ENCODE results near the gene SLC25A48.

Gene SLC25A48, protein sequence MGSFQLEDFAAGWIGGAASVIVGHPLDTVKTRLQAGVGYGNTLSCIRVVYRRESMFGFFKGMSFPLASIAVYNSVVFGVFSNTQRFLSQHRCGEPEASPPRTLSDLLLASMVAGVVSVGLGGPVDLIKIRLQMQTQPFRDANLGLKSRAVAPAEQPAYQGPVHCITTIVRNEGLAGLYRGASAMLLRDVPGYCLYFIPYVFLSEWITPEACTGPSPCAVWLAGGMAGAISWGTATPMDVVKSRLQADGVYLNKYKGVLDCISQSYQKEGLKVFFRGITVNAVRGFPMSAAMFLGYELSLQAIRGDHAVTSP

DNA sequence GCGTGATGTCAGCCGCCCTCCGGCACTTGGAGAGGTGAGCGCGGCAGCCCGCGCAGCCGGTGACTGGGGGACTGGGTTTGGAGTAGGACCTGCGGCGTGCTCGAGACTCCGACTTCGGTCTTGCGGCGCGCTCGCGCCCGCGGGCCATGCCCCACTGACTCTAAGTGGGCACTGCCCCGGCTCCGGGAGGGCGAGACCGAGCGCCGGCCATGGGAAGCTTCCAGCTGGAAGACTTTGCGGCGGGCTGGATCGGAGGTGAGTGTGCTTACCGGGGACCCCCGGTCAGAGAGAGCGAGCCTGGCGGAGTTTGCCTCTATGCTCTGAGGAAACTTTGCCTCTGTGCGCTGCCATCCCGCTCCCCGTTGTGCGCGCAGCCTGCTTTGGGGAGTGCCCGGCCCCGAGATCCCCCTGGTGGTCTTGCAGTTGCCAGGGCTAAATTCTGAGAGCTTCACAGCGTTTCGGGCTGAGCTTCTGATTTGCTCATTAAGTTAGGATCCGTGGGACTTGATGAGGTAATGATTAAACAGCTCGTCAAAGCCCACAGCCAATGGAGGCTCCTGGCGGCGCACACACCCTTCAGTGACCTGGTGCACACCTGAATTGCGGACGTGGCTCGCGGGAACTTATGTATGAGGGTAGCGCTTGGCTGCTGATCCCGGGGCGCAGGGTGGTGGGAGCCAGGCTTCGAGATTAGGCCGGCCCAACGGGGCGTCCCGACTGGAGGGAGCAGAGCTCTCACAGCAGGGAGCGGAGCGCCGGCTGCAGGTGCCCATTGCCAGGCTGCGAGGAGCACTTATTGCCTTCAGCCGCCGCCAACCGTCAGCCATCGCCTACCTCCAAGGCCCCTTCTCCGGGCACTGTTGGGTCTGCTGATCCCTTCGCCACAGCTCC lies at the start of gene SLC25A48:
SLC25A48 (plus strand) TSS at position 25 of the 891 bp plus-strand sequence; CDS start at position 210, 185 bp downstream.
- DNase-seq = no peak

DNA sequence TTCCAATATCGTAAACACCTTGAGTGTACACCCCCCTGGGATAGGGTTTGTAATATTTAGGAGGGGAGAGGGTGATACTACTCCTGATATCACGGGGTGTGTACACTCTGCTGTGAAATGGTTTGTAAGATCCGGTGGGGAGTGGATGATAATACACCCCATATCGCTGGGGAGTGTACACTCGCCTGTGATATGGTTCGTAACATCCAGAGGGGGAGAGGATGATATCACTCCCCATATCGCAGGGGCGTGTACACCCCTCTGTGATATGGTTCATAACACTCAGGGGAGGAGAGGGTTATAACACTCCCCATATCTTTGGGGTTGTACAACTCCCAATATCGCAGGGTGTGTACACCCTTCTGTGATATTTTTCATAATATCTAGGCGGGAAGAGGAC lies 33.8 kb upstream of the SLC25A48 start:
- no peak for DNase-seq

DNA sequence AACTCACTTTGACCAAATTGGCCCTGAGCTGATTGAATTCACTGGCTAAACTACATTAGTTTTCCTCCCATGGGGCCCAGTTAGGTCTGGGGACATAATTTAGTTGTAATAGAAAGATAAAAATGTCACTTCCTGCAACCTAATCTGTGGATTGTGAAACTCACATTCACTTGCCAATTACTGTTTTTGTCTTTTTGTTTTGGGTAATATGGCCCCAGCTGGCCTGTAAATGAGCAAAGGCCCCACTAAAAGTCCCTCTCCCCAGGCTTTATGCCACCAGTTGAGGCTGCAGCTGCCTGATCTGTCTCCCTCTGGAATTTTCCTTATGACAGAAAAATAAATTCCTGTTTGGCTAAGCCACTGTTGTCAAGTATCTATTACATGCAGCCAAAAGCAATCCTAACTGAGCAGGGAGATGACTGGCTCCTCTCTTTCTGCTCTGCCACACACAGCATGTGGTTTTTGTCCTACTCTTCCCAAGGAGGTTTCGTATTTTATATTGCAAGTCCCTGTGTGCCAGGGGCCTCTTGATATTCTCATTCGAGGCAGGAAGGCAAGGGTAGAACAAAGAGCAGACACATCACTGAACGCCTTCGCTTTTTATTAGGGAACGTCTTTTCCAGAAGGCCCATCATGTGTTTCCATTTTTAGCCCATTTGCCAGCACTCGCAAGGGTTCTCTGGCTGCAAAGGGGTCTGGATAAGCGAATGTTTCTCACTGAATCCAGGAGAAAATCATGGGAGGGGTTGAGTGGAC lies 24.1 kb upstream of the SLC25A48 start:
- no peak for DNase-seq

DNA sequence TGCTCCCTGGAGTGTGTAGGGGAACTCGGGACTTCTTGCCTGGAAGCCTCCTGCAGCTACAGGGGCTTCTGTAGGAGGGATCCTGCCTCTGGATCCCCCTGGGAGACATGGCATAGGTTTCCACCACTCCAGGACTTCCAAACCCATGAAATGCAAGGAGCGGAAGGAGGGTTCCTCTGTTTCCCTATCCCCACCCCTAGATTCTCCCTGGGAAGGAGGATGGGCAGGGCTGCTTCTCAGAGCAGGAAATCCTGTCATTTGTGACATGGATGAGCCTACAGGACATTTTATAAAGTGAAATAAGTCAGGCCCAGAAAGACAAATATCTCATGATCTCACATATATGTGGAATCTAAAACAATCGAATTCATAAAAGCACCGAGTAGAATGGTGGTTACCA lies 23.5 kb upstream of the SLC25A48 start:
- DNase-seq = no peak

DNA sequence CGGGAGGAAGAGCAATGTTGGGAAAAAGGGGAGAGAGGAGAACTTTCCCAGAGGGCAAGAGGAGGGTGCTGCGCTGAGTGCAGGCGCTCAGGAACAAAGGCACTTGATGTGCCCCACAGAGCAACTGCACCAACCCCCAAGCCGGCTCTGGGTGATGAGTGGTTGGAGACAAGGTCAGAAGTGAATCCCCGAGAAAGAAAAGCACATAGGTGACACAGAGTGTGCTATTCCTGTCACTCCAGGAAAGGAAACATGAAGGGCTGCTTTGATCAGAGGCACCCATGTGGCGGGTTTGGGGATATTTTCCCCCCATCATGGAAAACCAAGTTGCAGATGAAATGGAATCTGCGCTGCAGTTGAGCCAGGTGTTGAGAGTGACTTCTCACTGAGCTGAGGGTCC lies 20.7 kb upstream of the SLC25A48 start:
- DNase-seq = no peak

DNA sequence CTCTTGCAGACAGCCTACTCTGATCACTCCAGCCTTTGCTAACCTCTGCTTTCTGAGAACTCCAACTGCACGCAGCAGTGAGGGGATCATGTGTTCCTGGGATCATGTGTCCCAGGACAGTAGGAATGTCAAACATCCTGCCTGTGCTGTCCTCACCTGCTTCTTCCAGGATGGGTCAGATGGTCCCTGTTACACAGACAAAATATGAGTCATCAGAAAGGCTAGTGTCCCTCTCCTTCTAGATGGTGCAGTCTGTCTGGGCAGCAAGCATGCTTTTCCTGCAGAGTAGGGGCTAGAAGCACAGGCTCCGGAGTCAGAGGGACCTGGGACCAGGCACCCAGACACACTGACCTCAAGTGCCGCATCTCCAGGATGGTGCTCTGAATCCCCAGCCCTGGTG lies 20.1 kb upstream of the SLC25A48 start:
- DNase-seq = no peak

DNA sequence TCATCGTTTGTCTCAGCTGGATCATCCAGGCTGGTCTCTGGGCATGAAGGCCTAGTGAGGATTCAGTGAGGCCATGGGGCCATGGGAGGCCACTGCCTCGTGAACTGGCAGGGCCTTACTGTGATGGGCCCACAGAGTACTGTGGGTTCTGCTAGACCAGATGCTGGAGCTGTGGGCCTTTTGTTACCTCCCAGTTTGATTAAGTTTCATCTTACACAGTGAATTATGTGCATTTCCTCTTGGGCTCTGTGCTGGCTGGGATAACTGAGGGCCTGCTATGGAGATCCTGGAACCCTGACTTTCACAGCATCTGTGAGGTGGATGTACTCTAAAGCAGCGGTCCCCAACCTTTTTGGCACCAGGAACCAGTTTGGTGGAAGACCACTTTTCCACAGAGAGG lies 19.7 kb upstream of the SLC25A48 start:
- no peak for DNase-seq

DNA sequence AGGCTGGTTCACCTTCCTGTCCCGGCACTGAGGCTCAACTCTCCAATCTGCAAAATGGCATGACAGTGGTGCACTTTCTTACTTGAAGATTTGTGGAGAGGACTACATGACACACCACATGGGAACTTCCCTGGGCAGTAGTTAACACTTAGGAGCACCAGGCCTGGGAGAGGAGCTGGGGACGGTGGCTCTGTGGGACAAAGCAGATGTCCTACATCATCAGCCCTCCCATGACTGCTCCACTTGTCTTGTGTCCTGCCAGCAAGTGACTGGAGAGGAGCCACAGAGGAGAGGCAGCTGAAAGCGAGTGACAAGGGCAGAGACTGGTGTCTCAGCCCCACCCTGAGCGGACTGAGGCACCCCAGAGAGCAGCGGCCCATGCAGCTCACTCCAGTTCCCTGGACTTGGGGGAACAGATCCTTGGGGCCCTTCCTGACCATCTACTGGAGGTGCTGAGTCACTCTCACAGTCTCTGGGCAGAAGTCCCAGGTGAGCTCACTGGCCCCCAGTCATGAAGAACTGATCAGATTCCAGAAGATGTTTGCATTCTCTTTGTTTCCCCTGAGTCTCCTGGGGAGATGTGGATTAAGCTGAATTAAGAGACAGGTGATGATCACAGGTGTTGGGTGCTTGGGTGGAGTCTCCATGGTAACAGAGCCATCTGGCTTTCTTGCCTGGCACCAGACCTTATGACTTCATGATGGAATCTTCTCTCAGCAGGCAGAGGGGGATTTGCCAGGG lies 13.2 kb upstream of the SLC25A48 start:
- DNase-seq = no peak

DNA sequence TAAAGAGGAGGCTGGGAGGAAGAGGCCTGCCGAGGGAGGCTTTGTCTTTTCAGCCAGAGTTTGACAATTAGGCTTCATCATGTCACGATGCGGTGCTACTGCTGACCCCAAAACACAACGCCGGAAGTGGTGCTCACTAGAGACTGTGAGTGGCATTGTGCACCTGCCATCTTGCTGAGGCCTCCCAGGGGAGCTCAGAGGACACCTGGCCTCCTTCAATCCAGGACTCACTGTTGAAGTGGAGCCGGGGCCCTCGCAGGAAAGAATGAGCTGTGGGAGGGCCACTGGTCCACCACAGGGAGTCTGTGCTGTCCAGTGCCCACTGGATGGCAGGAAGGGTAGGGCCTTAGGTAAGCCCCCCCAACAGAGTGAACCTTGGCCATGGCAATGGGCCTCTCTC lies 12.7 kb upstream of the SLC25A48 start:
- no peak for DNase-seq

DNA sequence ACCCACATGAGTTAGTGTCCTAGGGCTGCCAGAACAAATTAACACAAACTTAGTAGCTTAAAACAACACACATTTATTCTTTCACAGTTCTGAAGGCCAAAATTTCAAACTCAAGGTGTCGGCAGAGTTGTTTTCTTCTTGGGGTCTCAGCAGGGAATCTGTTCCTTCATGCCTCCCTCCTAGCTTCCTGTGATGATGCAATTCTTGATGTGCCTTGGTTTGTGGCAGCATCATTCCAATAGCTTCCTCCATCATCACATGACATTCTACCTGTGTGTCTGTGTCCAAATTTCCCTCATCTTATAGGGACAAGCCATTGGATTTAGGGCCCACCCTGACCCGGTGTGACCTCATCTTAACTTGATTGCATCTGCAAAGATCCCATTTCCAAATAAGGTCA lies 12.2 kb upstream of the SLC25A48 start:
- DNase-seq = no peak

DNA sequence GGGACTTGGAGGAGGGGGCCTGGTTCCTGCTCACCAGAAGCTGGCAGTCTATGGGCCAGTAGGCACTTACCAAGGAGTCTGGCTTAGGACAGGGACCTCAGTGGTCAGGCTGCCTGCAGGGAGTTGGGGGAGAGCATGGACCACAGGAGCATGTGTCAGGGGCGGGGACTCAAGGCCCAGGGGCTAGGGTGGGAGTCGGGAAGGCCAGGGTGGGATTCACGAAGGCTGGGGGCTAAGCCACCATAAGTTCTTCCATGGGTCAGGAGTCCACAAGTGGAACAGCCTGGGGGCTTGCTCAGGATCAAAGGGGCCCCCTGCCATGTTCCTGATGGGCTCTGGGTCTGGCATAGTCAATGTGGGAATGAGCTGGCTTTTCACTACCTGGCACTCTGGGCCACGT lies 11.5 kb upstream of the SLC25A48 start:
- DNase-seq = no peak

DNA sequence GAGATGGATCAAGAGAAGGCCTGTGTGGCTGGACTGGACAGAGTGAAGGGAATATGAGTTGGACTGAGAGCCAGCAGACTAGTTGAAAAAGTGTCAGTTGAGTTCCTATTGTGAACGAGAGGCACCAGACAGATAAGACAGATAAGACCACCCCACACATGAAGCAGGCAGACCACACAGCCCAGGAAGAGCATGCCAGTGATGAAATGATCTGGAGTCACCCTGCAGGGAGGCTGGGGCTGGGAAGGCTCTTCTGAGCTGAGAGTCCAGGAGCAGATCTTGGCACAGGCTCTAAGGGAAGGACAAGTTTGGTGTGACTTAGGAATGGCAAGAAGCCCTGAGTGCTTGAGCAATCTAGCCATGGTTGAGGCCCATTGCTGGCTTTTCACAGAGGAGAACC lies 10.6 kb upstream of the SLC25A48 start:
- DNase-seq = peak; percentile 65

DNA sequence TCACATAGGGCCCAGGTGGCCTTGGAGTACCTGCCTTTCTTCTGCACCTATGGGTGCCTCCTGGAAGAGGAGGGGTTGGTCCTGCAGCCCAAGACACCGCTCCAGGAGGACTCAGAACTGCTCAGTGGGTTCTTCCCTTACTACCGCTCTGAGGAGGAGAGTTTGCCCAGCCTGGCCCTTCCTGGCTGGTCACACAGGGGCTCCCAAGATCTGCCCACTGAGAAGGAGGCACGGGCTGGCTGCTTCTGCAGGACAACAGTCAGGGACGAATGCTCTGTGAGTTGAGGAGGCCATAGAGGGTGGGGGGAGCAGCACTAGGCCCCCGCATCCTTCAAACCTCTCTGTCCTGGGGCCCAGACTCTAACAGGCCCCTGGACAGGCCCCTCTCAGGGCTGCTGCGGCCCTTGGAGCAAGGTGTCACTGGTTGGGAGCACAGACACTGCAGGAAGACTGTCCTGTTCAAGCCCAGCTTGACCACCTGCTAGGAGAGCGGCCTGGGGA lies 9.9 kb upstream of the SLC25A48 start:
- no peak for DNase-seq

DNA sequence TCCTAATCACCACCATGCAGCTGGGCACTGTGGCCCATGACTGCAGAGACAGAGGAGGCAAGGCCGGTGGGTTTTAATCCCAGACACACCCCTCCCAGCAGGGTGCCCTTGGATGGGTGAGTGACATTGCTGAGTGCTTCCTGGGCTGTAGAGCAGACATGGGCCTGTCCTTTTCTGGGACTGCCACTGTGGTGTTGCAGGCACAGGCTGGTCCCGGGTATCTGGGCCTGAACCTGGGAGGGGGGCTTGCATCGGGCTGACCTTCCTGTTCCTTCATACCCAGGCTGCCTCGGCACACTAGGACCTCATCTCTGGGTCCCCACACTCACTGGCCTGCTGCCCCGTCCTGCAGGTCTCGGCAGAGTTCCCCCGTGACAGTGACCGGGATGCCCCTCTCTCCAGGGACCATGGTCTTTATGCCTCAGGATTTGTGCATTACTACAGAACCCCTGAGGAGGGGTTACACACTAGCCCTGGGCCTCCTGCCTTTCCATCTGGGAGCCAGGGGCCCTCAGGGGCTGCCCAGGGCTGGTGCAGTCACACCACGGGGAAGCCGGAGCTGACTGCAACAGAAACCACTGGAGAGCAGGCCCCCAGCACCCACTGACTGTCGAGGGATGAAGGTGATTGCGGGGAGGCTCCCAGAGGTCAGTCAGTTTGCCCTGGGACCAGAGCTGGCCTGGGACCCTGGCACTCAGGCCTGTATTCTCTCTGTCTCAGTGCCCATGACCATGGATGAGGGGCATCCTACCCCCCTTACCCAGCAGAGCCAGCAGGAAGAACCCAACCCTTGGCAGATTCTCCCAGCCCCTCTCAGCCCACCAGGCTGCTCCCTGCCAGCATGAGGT lies 8.9 kb upstream of the SLC25A48 start:
- no peak for DNase-seq

DNA sequence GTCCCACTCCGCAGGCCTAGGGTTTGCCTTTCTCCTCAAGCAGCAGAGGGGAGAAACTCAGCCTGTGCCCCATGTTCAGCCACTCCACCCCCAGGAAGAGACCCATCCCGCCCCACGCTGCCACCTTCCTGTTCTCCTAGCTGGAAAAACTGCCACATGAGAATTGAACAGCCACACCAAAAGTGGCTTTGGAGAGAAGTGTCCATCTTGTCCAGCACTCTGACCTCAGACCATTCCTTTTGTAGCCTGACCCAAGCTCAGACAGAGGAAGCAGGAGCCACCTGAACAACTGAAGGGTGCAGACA lies 8.3 kb upstream of the SLC25A48 start:
- no peak for DNase-seq

DNA sequence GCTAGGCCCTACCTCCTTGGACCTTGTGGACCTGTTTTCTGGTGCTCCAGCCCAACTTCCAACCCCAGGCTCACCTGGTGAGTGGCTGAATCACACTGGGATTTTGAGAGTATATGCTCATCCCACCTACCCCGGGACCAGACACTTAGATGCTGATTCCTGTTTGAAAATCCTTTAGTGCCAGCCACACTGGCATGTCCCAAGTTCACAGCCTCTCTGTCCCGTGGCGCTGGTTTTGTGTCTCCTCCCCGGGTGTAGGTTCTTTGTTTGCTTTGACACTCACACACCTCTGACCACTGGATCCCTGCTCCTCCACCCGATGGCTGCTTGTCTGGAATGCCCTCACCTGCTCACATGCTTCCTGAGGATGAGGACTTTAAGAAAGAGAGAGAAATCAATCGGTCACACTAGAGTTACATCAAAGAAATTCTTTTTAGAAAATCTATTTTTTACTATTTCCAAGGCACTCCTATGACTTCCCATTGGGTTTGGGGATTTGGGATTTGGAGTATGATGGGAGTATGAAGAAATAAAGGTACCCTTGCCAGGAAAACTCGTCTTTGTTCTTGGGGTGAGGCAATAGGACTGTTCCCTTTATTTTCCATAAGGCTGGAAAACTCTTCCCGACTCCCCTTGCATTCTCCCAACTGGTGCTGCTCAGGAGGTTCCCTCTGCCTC lies 7.3 kb upstream of the SLC25A48 start:
- DNase-seq = no peak

DNA sequence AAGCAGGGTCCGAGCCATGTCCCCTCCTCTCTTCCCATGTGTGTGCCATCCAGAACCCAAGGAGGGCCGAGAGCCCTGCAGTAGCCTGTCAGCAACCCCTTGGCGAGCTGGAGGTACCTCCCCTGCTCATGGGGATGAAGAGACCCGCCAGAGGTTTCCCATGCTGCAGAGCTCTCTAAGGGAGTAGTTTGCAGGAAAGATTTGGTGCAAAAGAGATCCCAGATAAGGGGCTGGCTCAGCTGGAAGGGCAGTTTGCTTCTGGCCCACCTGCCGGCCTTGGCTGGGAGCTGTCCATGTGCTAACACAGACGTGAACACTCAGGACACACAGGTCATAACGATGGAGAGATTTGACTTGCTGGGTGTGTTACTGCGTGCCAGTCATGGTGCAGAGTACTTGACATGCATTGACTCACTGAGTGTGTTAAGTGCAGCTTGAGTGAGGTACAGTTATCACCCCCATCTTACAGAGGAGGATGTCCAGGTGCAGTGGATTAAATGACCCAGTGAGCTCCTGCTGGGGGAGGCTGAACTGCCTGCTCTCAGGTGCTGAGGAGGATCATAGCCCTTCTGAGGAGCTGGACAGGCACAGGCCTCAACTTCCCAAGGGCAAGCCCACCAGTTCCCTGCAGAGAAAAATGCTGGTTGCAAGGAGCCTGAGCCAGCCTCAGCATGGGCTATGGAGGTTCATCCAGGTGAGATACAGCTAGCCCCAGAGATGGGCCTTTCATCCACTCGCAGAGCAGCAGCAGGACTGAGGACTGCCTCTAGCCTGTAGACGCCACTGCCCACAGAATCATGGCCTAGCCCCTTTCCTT lies 6.3 kb upstream of the SLC25A48 start:
- DNase-seq = no peak

DNA sequence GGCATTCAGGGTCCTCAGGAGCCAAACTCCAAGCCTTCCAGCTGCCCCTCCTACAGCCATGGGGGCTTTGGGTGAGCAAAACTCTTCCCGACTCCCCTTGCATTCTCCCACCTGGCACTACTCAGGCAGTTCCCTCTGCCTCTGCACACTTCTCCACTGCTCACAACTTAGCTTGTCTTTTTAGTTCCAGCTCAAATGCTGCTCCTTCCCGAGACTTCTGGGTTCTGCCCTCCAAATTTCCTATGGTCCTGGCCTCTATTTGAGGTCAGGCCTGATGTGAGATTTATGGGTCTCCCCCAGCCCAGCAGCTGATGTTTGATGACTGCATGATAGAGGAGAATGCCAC lies 5.7 kb upstream of the SLC25A48 start:
- no peak for DNase-seq

DNA sequence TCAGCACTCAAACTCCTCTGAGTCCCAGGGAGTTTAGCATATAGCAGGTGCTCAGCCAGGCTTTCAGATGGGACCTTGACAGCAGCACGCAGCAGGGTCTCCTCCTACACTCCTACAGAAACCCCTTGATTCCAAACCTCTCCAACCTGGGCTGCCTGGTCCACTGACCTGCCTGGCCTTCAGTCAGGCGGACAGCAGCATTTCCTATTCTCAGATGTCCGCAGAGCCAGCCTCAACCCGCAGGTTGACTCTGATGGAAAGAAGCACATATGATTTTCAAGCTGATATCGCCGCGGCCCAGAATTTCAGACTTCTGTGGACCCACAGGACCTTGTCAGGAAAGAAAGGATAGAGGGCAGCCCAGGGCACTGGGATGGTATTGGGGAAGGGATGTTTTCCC lies 5.3 kb upstream of the SLC25A48 start:
- no peak for DNase-seq

DNA sequence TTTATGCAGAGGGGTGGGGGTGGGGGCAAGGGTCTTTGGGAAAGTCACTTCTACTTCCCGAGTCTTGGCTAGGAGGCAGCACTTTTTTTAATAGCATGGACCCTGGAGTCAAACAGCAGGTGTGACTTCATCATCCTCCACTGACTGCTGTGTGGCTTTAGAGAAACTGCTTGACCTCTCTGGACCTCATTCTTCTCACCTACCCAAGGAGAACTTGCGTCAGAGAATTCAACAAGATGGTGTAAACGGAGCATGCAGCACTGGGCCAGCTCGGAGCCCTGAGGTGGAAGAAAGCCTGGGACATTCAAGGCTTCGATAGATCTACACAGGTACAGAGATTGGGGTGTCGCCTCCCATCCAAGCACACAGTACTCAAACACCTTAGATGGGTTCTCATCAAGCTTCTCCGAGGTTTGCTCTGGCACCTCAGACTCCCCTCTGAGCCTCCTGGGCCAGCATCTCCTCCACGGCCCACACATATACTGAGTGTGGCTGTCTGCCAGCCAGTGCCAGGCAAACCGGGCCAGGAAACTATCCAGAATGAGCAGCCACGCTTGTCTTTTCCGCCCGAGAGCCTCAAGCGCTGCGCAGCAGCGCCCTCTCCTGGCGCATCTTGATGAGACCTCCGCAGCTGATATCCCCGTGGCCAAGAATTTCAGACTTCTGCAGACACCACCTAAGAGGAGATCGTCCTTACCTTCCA lies 4.6 kb upstream of the SLC25A48 start:
- peak; percentile 89 for DNase-seq

All from OCI-M1 (cell line).